ENCODE measurements around the gene SMAD6. TPM values are rescaled to one million over a fixed set of nuclear protein-coding genes. Genes with fewer than 3 reads are reported as not detected.
A peak's percentile ranks its signal among the peaks of the same experiment; 100 is the strongest.

The SMAD6 gene
- total RNA-seq, 4 donors from 2014 or later = 59.3 to 118 (median 62.3) TPM

DNA sequence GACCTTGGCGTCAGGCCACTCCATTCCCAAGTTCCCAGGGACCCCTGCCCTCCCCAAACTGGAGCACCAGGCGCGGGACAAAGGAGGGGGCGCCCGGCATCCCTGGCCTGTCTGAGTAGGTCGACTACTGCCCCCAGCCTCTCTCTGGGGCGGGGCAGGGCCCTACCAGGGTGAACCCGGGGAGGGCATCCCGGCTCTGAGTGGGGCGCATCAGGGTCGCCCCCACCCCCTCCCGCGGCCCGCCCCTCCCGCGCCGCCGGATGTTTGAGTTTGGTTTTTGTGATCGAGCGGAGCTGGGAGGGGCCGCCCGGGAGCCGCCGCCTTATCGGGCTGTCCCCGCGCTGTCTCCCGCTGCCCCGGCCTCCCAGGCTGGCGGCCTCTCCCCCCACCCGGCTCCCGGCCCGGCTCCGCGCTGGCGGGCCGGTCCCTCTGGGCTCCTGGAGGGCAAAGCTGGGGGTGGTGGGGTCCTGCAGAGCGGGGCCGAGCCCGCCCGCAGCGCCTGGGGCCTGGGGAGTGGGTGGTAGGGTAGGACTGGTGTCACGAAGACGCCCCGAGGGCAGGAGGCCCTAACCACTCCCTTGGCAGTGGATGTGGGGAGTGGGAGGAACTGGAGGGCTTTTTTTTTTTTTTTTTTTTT lies 47.2 kb upstream of the SMAD6 start:
- no peak for DNase-seq
- peaks cover 0 to 33% of the 10 kb centered on the region in 2 donors for H3K4me1 ChIP-seq
- TF ChIP-seq, protein P1, sequence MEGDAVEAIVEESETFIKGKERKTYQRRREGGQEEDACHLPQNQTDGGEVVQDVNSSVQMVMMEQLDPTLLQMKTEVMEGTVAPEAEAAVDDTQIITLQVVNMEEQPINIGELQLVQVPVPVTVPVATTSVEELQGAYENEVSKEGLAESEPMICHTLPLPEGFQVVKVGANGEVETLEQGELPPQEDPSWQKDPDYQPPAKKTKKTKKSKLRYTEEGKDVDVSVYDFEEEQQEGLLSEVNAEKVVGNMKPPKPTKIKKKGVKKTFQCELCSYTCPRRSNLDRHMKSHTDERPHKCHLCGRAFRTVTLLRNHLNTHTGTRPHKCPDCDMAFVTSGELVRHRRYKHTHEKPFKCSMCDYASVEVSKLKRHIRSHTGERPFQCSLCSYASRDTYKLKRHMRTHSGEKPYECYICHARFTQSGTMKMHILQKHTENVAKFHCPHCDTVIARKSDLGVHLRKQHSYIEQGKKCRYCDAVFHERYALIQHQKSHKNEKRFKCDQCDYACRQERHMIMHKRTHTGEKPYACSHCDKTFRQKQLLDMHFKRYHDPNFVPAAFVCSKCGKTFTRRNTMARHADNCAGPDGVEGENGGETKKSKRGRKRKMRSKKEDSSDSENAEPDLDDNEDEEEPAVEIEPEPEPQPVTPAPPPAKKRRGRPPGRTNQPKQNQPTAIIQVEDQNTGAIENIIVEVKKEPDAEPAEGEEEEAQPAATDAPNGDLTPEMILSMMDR (IDR thresholded peaks at IDR 0.05) = no peak
- TF ChIP-seq POLR2A (IDR thresholded peaks at IDR 0.05) = no peak
- no peak overlapping the region for H3K4me3 ChIP-seq (replicated peaks in 1 of 3)
- peaks cover 4% of the 10 kb centered on the region for H3K27me3 ChIP-seq
- H3K36me3 ChIP-seq = no peaks in the 10 kb centered on the region
- intact Hi-C loops (cut with DNase I) = no loop called here
- no peaks in the 10 kb centered on the region for H3K9me3 ChIP-seq
- 18 to 36% methylated on average over 8 to 21 of the region's 45 CpGs for WGBS, 2 donors
- H3K27ac ChIP-seq = peak overlapping the region; percentile 46 to 75 (median 48)

GRCh38 chr15:66655511-66655910 lies 46.5 kb upstream of the SMAD6 start:
- 81 to 86% methylated on average over 14 of the region's 14 CpGs for WGBS, 2 donors
- intact Hi-C loops (cut with DNase I) = no loop called here
- peak overlapping the region; percentile 46 to 75 (median 48) for H3K27ac ChIP-seq
- peaks cover 0 to 31% of the 10 kb centered on the region in 2 donors for H3K4me1 ChIP-seq
- DNase-seq = no peak
- H3K36me3 ChIP-seq = no peaks in the 10 kb centered on the region
- no peak for TF ChIP-seq POLR2A (IDR thresholded peaks at IDR 0.05)
- TF ChIP-seq, protein P1 (IDR thresholded peaks at IDR 0.05) = no peak
- H3K4me3 ChIP-seq (replicated peaks in 1 of 3) = no peak overlapping the region
- H3K9me3 ChIP-seq = no peaks in the 10 kb centered on the region
- H3K27me3 ChIP-seq = peaks cover 4% of the 10 kb centered on the region

DNA sequence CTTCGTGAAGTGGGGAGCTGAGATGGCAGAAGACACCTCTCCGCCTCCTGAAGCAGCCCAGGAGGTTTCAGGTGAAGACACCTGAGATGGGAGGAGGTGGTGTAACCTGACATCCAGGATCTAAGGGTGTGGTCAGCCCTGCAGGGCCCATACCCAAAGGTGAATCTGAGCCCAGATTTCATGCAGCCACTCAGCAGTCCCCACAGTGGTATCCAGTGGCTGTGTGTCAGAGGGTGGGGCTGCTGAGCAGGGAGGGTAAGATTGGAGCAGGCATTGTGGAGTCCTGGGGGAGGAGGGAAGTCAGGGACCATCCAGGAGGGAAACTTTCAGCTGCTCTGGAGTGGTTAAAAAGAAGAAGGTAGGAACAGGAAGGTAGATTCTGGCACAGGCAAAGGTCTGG lies 46.0 kb upstream of the SMAD6 start:
- Histone ChIP-seq H3K4me3 (replicated peaks in 1 of 3) (no peak overlapping the region), H3K27me3 (peaks cover 4% of the 10 kb centered on the region), H3K9me3 (no peaks in the 10 kb centered on the region), H3K27ac (peak overlapping the region in 2 of 3 donors; percentile 48 to 75), H3K36me3 (no peaks in the 10 kb centered on the region), H3K4me1 (peaks cover 0 to 29% of the 10 kb centered on the region in 2 donors)
- intact Hi-C loops (cut with DNase I) = no loop called here
- no peak for DNase-seq
- WGBS, 2 donors = 95 to 100% methylated on average over 2 of the region's 2 CpGs
- TF ChIP-seq, protein P1 (IDR thresholded peaks at IDR 0.05) = no peak
- no peak for TF ChIP-seq POLR2A (IDR thresholded peaks at IDR 0.05)

DNA sequence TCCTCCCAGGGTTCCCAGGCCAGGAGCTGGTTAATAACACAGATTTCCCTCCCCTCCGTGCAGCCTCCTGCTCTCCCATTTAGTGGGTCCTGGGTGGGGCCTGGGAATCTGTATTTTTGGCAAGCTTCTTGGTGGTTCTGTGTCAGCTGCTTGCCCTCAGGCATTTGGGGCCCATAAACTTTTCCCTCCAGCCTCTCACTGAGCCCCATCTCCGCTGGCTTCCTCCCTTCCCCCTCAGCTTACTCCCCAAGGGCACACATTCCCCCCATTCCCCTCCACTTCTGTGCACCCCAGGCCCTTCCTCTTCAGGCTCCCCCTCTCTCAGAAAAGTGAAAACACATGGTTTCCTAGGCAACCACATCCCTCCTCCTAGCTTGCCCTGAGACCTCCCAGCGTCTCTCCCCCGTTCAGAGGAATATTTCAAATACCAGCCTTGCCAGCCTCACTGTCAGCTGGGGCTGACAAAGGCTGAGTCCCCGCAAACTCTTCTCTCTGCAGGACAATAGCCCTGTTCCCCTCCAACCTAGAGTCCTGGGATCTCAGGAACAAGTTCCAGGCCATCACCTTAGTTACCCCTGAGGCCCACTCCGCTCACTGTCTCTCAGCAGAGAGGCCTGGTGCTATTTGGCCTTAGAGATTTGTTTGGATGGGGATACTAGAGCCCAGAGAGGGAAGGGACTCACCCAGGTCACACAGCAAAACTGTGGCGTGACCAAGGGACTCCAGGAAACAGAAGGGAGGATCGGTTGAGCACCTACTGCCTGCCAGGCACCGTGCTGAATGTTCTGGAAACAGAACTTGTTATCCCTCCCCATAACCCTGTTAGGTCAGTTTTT lies 44.6 kb upstream of the SMAD6 start:
- Histone ChIP-seq H3K9me3 (no peaks in the 10 kb centered on the region), H3K27me3 (peaks cover 4% of the 10 kb centered on the region), H3K27ac (peak overlapping the region in 1 of 3 donors; percentile 75), H3K36me3 (no peaks in the 10 kb centered on the region), H3K4me3 (replicated peaks in 1 of 3) (no peak overlapping the region), H3K4me1 (peaks cover 0 to 30% of the 10 kb centered on the region in 2 donors)
- intact Hi-C loops (cut with DNase I) = no loop called here
- DNase-seq = no peak
- WGBS, 2 donors = 73 to 79% methylated on average over 9 of the region's 9 CpGs
- TF ChIP-seq, protein P1 (IDR thresholded peaks at IDR 0.05) = no peak
- no peak for TF ChIP-seq POLR2A (IDR thresholded peaks at IDR 0.05)

GRCh38 chr15:66658044-66658443 lies 44.0 kb upstream of the SMAD6 start:
- Histone ChIP-seq H3K27ac (peak overlapping the region in 1 of 3 donors; percentile 75), H3K27me3 (peaks cover 4% of the 10 kb centered on the region), H3K9me3 (no peaks in the 10 kb centered on the region), H3K4me1 (peaks cover 0 to 33% of the 10 kb centered on the region in 2 donors), H3K36me3 (no peaks in the 10 kb centered on the region), H3K4me3 (replicated peaks in 1 of 3) (no peak overlapping the region)
- TF ChIP-seq, protein P1 (IDR thresholded peaks at IDR 0.05) = no peak
- no peak for TF ChIP-seq POLR2A (IDR thresholded peaks at IDR 0.05)
- intact Hi-C loops (cut with DNase I) = no loop called here
- DNase-seq = no peak
- 64% methylated on average over 5 of the region's 5 CpGs for WGBS, 2 donors
